ENCODE results near the gene RDH5. TPM values are rescaled to one million over a fixed set of nuclear protein-coding genes. Genes with fewer than 3 reads are reported as not detected.

The RDH5 gene
- total RNA-seq, 1 donor from 2014 or later, result 16.5 TPM

GRCh38 chr12:55719371-55719770 is 822 bp upstream of the RDH5 start:
- ATAC-seq (ENCODE audit: low read depth) (no peak), DNase-seq (no peak)
- Mint-ChIP-seq H3K27ac (no peak overlapping the region), H3K4me3 (no peak overlapping the region), H3K9me3 (no peaks in the 10 kb centered on the region), H3K4me1 (peaks cover 34% of the 10 kb centered on the region), H3K36me3 (ENCODE audit: low read depth) (peaks cover 20% of the 10 kb centered on the region), H3K27me3 (peaks cover 2% of the 10 kb centered on the region)
- intact Hi-C loops (cut with micrococcal nuclease), result no loop called here
- no peak for TF ChIP-seq CTCF (IDR thresholded peaks at IDR 0.05)
- ChIA-PET POLR2A (interaction anchor here (3.9 kb wide), 1 partner anchor 10 kb away, joined by 14 read pairs; the partner anchor contains the start of gene CD63), CTCF (interaction anchor here (4.8 kb wide), 1 partner anchor 18 kb away, joined by 29 read pairs; no protein-coding TSS in a partner anchor)

DNA sequence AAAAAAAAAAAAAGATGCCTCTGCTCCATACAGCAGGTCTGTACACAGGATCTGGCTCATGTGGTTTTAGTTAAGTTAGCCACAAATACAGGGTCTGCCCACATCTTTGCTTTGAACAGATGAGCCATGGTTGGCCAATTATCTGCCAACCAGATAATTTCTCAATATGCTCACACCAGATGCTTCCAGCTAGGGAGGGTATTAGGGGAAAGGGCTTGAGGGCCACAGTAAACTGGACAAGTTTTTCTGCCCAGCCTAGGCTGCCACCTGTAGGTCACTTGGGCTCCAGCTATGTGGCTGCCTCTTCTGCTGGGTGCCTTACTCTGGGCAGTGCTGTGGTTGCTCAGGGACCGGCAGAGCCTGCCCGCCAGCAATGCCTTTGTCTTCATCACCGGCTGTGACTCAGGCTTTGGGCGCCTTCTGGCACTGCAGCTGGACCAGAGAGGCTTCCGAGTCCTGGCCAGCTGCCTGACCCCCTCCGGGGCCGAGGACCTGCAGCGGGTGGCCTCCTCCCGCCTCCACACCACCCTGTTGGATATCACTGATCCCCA is 776 bp downstream of the RDH5 start:
- Mint-ChIP-seq H3K27me3 (no peaks in the 10 kb centered on the region), H3K4me3 (no peak overlapping the region), H3K27ac (no peak overlapping the region), H3K4me1 (peaks cover 32% of the 10 kb centered on the region), H3K9me3 (no peaks in the 10 kb centered on the region), H3K36me3 (ENCODE audit: low read depth) (peaks cover 31% of the 10 kb centered on the region)
- ATAC-seq (ENCODE audit: low read depth), result no peak
- POLR2A ChIA-PET, result no interaction called here
- no peak for DNase-seq
- intact Hi-C loops (cut with micrococcal nuclease), result no loop called here
- TF ChIP-seq CTCF (IDR thresholded peaks at IDR 0.05), result no peak
- CTCF ChIA-PET, result interaction anchor here (0.8 to 1.3 kb wide), 2 partner anchors 16 to 64 kb away, joined by 3 read pairs; no protein-coding TSS in a partner anchor

- no peaks in the 10 kb centered on the region for H3K27me3 Mint-ChIP-seq
- ATAC-seq (ENCODE audit: low read depth), result no peak
- ChIA-PET POLR2A (no interaction called here), CTCF (interaction anchor here (0.8 to 4.2 kb wide), 2 partner anchors 15 to 65 kb away, joined by 3 to 51 read pairs; no protein-coding TSS in a partner anchor)
- H3K36me3 Mint-ChIP-seq (ENCODE audit: low read depth), result peaks cover 35% of the 10 kb centered on the region
- intact Hi-C loops (cut with micrococcal nuclease), result no loop called here
- no peak for DNase-seq
- H3K27ac Mint-ChIP-seq, result no peak overlapping the region
- no peak overlapping the region for H3K4me3 Mint-ChIP-seq
- peaks cover 29% of the 10 kb centered on the region for H3K4me1 Mint-ChIP-seq
- no peak for TF ChIP-seq CTCF (IDR thresholded peaks at IDR 0.05)
- no peaks in the 10 kb centered on the region for H3K9me3 Mint-ChIP-seq
These were observed 1.5 kb downstream of the RDH5 start for GRCh38 chr12:55721601-55722213.

GRCh38 chr12:55722948-55723347 is 2.8 kb downstream of the RDH5 start:
- peak overlapping the region; percentile 56 for H3K27ac Mint-ChIP-seq
- ATAC-seq (ENCODE audit: low read depth), result no peak

More at GRCh38 chr12:55722948-55723347, 2.8 kb downstream of the RDH5 start:
- TF ChIP-seq CTCF (IDR thresholded peaks at IDR 0.05), result no peak
- ChIA-PET POLR2A (interaction anchor here (1.1 kb wide), 1 partner anchor 17 kb away, joined by 3 read pairs; no protein-coding TSS in a partner anchor), CTCF (interaction anchor here (4.2 kb wide), 1 partner anchor 14 kb away, joined by 51 read pairs; no protein-coding TSS in a partner anchor)
- no peaks in the 10 kb centered on the region for H3K27me3 Mint-ChIP-seq
- no peak overlapping the region for H3K4me3 Mint-ChIP-seq
- intact Hi-C loops (cut with micrococcal nuclease), result no loop called here
- no peak for DNase-seq
- H3K4me1 Mint-ChIP-seq, result peaks cover 29% of the 10 kb centered on the region
- H3K9me3 Mint-ChIP-seq, result no peaks in the 10 kb centered on the region
- H3K36me3 Mint-ChIP-seq (ENCODE audit: low read depth), result peaks cover 34% of the 10 kb centered on the region
